Thyroid gland (tissue), 4 donors: Measurements from ENCODE around the gene MRPL51.

Experiments used
- POLR2A ChIP-seq, 2 donors: fragments of 450-650 bp; IDR thresholded peaks; one replicate each; pipeline ENCODE4 v1.6.1; 2017; ENCODE audit warnings: antibody characterized with exemption in 2 of 2, mild to moderate bottlenecking in 2 of 2, moderate library complexity in 1 of 2
- TF ChIP-seq, protein P1 (sequence below), 6 experiments: fragments of 200-600 bp in 3 of 6; fragments of 450-650 bp in 3 of 6; sonication (generic) in 3 of 6; IDR thresholded peaks; one replicate each; pipeline ENCODE4 v1.5.1; 2016 to 2019; ENCODE audit warnings: antibody characterized with exemption in 6 of 6, mild to moderate bottlenecking in 2 of 6, inconsistent platforms in 1 of 6, moderate library complexity in 1 of 6

DNA sequence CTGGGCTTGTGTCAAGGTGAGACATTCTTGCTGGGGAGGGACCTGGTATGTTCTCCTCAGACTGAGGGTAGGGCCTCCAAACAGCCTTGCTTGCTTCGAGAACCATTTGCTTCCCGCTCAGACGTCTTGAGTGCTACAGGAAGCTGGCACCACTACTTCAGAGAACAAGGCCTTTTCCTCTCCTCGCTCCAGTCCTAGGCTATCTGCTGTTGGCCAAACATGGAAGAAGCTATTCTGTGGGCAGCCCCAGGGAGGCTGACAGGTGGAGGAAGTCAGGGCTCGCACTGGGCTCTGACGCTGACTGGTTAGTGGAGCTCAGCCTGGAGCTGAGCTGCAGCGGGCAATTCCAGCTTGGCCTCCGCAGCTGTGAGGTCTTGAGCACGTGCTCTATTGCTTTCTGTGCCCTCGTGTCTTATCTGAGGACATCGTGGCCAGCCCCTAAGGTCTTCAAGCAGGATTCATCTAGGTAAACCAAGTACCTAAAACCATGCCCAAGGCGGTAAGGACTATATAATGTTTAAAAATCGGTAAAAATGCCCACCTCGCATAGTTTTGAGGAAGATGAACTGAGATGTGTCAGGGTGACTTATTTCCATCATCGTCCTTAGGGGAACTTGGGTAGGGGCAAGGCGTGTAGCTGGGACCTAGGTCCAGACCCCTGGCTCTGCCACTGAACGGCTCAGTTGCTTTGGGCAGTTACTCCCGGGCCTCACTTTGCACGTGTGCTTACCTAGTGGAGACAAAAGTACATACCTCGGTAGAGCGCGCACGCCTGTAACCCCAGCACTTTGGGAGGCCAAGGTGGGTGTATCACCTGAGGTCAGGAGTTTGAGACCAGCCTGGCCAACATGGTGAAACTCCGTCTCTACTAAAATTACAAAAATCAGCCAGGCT, 45.6 kb upstream of the MRPL51 start:
- TF ChIP-seq, protein P1, sequence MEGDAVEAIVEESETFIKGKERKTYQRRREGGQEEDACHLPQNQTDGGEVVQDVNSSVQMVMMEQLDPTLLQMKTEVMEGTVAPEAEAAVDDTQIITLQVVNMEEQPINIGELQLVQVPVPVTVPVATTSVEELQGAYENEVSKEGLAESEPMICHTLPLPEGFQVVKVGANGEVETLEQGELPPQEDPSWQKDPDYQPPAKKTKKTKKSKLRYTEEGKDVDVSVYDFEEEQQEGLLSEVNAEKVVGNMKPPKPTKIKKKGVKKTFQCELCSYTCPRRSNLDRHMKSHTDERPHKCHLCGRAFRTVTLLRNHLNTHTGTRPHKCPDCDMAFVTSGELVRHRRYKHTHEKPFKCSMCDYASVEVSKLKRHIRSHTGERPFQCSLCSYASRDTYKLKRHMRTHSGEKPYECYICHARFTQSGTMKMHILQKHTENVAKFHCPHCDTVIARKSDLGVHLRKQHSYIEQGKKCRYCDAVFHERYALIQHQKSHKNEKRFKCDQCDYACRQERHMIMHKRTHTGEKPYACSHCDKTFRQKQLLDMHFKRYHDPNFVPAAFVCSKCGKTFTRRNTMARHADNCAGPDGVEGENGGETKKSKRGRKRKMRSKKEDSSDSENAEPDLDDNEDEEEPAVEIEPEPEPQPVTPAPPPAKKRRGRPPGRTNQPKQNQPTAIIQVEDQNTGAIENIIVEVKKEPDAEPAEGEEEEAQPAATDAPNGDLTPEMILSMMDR (IDR thresholded peaks at IDR 0.05) = no peak
- TF ChIP-seq POLR2A (IDR thresholded peaks at IDR 0.05) = no peak
